ENCODE results near the gene EML6.

- TF ChIP-seq, protein P1, sequence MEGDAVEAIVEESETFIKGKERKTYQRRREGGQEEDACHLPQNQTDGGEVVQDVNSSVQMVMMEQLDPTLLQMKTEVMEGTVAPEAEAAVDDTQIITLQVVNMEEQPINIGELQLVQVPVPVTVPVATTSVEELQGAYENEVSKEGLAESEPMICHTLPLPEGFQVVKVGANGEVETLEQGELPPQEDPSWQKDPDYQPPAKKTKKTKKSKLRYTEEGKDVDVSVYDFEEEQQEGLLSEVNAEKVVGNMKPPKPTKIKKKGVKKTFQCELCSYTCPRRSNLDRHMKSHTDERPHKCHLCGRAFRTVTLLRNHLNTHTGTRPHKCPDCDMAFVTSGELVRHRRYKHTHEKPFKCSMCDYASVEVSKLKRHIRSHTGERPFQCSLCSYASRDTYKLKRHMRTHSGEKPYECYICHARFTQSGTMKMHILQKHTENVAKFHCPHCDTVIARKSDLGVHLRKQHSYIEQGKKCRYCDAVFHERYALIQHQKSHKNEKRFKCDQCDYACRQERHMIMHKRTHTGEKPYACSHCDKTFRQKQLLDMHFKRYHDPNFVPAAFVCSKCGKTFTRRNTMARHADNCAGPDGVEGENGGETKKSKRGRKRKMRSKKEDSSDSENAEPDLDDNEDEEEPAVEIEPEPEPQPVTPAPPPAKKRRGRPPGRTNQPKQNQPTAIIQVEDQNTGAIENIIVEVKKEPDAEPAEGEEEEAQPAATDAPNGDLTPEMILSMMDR (IDR thresholded peaks at IDR 0.05) = no peak
- no peak for TF ChIP-seq POLR2A (IDR thresholded peaks at IDR 0.05)
These were observed 240.0 kb downstream of the EML6 start for GRCh38 chr2:54963476-54963875.
